Activated gamma-delta T cell treated with Interleukin-2 at 50 U/mL for 16 hours (primary cell): ENCODE data around the gene DCP1B.

Experiments
- DNase-seq: peaks from one replicate; pipeline ENCODE4 v3.0.0-alpha.2; 2020

DCP1B gene

GRCh38 chr12:2016862-2017545 lies 12.7 kb upstream of the DCP1B start:
- no peak for DNase-seq

GRCh38 chr12:2014231-2014630 lies 10.0 kb upstream of the DCP1B start:
- DNase-seq = no peak

GRCh38 chr12:2013527-2014223 lies 9.4 kb upstream of the DCP1B start:
- no peak for DNase-seq

GRCh38 chr12:2013086-2013485 lies 8.8 kb upstream of the DCP1B start:
- DNase-seq = no peak

GRCh38 chr12:2011643-2012607 lies 7.7 kb upstream of the DCP1B start:
- no peak for DNase-seq

GRCh38 chr12:2009623-2010022 lies 5.4 kb upstream of the DCP1B start:
- DNase-seq = no peak

- DNase-seq = no peak
Measured at GRCh38 chr12:2008677-2009076, 4.4 kb upstream of the DCP1B start.

GRCh38 chr12:2003676-2004112 lies 563 bp downstream of the DCP1B start:
- DNase-seq = no peak

- DNase-seq = no peak
Measured at GRCh38 chr12:1995205-1995896, 8.9 kb downstream of the DCP1B start.

GRCh38 chr12:1994429-1995143 lies 9.7 kb downstream of the DCP1B start:
- no peak for DNase-seq

- no peak for DNase-seq
Measured at GRCh38 chr12:1993871-1994371, 10.3 kb downstream of the DCP1B start.

- DNase-seq = no peak
Measured at GRCh38 chr12:1993341-1993740, 10.9 kb downstream of the DCP1B start.

GRCh38 chr12:1992732-1993131 lies 11.5 kb downstream of the DCP1B start:
- DNase-seq = no peak

- DNase-seq = no peak
Measured at GRCh38 chr12:1989111-1989510, 15.1 kb downstream of the DCP1B start.

- DNase-seq = no peak
Measured at GRCh38 chr12:1984759-1985158, 19.5 kb downstream of the DCP1B start.

- no peak for DNase-seq
Measured at GRCh38 chr12:1980282-1980681, 24.0 kb downstream of the DCP1B start.

- DNase-seq = no peak
Measured at GRCh38 chr12:1978078-1978862, 26.0 kb downstream of the DCP1B start.

GRCh38 chr12:1977588-1977987 lies 26.7 kb downstream of the DCP1B start:
- no peak for DNase-seq

GRCh38 chr12:1977109-1977508 lies 27.1 kb downstream of the DCP1B start:
- DNase-seq = no peak

GRCh38 chr12:1974812-1975211 lies 29.4 kb downstream of the DCP1B start:
- no peak for DNase-seq

GRCh38 chr12:1972856-1973317 lies 31.4 kb downstream of the DCP1B start:
- no peak for DNase-seq
